H1 (cell line): ENCODE data around the gene RPL14. TPM values are rescaled to one million over a fixed set of nuclear protein-coding genes. Genes with fewer than 3 reads are reported as not detected.
A peak's percentile ranks its signal among the peaks of the same experiment; 100 is the strongest.

Experiments used
- BACH1 ChIP-seq: IDR thresholded peaks from 2 replicates; pipeline ENCODE4 v1.6.1; 2012; ENCODE audit warnings: low read length, improper control_type of control experiment
- BCL11A ChIP-seq, 2 experiments: IDR thresholded peaks; one replicate each; pipeline ENCODE4 v1.6.1; 2011; ENCODE audit warnings: low read depth in 2 of 2, low read length in 2 of 2, mild to moderate bottlenecking in 2 of 2
- CBX5 ChIP-seq: fragments of 300-800, 300-1000 bp; sonication (generic); IDR thresholded peaks from 2 replicates; pipeline ENCODE4 v1.7.1; 2016; ENCODE audit warnings: antibody characterized with exemption, low read length, low read depth
- CHD1 ChIP-seq: IDR thresholded peaks from 2 replicates; pipeline ENCODE4 v1.6.1; 2012; ENCODE audit warnings: low read depth, low read length, improper control_type of control experiment
- EZH2 ChIP-seq: fragments of 200-600 bp; sonication (generic); IDR thresholded peaks from 2 replicates; pipeline ENCODE4 v1.7.1; 2012; ENCODE audit warnings: low read depth, mild to moderate bottlenecking, moderate library complexity, low read length, inconsistent platforms; ENCODE audit not compliant: severe bottlenecking
- GABPA ChIP-seq: IDR thresholded peaks from 2 replicates; pipeline ENCODE4 v1.6.1; 2011; ENCODE audit warnings: mild to moderate bottlenecking, low read length, moderate library complexity, borderline replicate concordance; ENCODE audit not compliant: insufficient read depth
- HDAC2 ChIP-seq, 2 experiments: fragments of 300-600 bp in 1 of 2; sonication (generic) in 1 of 2; IDR thresholded peaks; 2 replicates each; pipeline ENCODE4 v1.6.1; 2011 to 2012; ENCODE audit warnings: low read depth in 2 of 2, low read length in 2 of 2, mild to moderate bottlenecking in 2 of 2, moderate library complexity in 2 of 2, borderline replicate concordance in 1 of 2, inconsistent platforms in 1 of 2
- JUN ChIP-seq: IDR thresholded peaks from 2 replicates; pipeline ENCODE4 v1.6.1; 2011; ENCODE audit warnings: low read depth, mild to moderate bottlenecking, improper control_type of control experiment, low read length
- JUND ChIP-seq: IDR thresholded peaks from 2 replicates; pipeline ENCODE4 v1.6.1; 2011; ENCODE audit warnings: mild to moderate bottlenecking, improper control_type of control experiment, low read length
- KDM4A ChIP-seq: IDR thresholded peaks from one replicate; pipeline ENCODE4 v1.7.1; 2012; ENCODE audit warnings: low read depth, mild to moderate bottlenecking, moderate library complexity, low read length, inconsistent platforms; ENCODE audit not compliant: severe bottlenecking
- KDM5A ChIP-seq: fragments of 200-600 bp; IDR thresholded peaks from 2 replicates; pipeline ENCODE4 v1.7.1; 2012; ENCODE audit warnings: mild to moderate bottlenecking, low read length, inconsistent platforms, mixed read lengths
- MAX ChIP-seq: IDR thresholded peaks from 2 replicates; pipeline ENCODE4 v1.6.1; 2012; ENCODE audit warnings: inconsistent platforms
- NANOG ChIP-seq: IDR thresholded peaks from 2 replicates; pipeline ENCODE4 v1.6.1; 2011; ENCODE audit warnings: low read length, low read depth, mild to moderate bottlenecking, inconsistent platforms; ENCODE audit not compliant: insufficient read depth, poor library complexity, severe bottlenecking
- RBBP5 ChIP-seq: IDR thresholded peaks from 2 replicates; pipeline ENCODE4 v1.7.1; 2012; ENCODE audit warnings: low read depth, mild to moderate bottlenecking, inconsistent platforms, low read length, moderate library complexity, borderline replicate concordance
- RNF2 ChIP-seq: fragments of 200-900, 300-1000 bp; sonication (generic); IDR thresholded peaks from 2 replicates; pipeline ENCODE4 v1.7.1; 2016; ENCODE audit warnings: borderline replicate concordance, low read depth, mild to moderate bottlenecking, antibody characterized with exemption, low read length; ENCODE audit not compliant: poor library complexity, severe bottlenecking; ENCODE audit errors: missing control alignments
- SP4 ChIP-seq: IDR thresholded peaks from 2 replicates; pipeline ENCODE4 v1.6.1; 2012; ENCODE audit warnings: low read length, inconsistent platforms
- SRF ChIP-seq: IDR thresholded peaks from 2 replicates; pipeline ENCODE4 v1.6.1; 2011; ENCODE audit warnings: mild to moderate bottlenecking, low read depth, low read length, moderate library complexity
- TEAD4 ChIP-seq: IDR thresholded peaks from 2 replicates; pipeline ENCODE4 v1.6.1; 2012; ENCODE audit warnings: low read depth, low read length, inconsistent platforms, mixed read lengths
- USF2 ChIP-seq: IDR thresholded peaks from 2 replicates; pipeline ENCODE4 v1.6.1; 2011; ENCODE audit warnings: low read length, improper control_type of control experiment
- ZNF274 ChIP-seq: IDR thresholded peaks from 2 replicates; pipeline ENCODE4 v1.7.0; 2012; ENCODE audit warnings: low read length, borderline replicate concordance; ENCODE audit errors: extremely low read depth
- polyA plus RNA-seq, 7 experiments: library from polyadenylated mRNA; depleted of rRNA in 3 of 7; stranded (reverse) in 5 of 7; unstranded in 2 of 7; fragments of >200 nt in 5 of 7; fragments of 200-250 nt in 2 of 7; gene quantifications; 1 replicate in 5 of 7; 2 replicates in 1 of 7; 4 replicates in 1 of 7; pipeline versions ENCODE4 v1.2.1 to v1.2.3, GENCODE V29; 2011 to 2013; ENCODE audit warnings: missing spikeins in 2 of 7, mixed read lengths in 2 of 7
- total RNA-seq: library from RNA; stranded (reverse); fragmentation: NEBNext Ultra II Directional; extraction: Animal tissue kit (Norgen Biotek cat#: 25700); gene quantifications from 2 replicates; pipeline ENCODE4 v1.2.1, GENCODE V29; 2021

Gene RPL14
- total and polyA plus RNA-seq, 2 of the 8 experiments (the other 6 are each of a cell fraction or from before 2014, with no cell fraction given), result 1,192 to 2,341 TPM

- TF ChIP-seq KDM5A (peak; percentile 56; the same call in 1 of the 2 replicates), USF2 (no peak), MAX (peak; percentile 56), HDAC2 (IDR thresholded peaks at IDR 0.05; ENCODE audit: borderline replicate concordance in 1 of 2, low read depth in 2 of 2, low read length in 2 of 2) (no peak), NANOG (no peak), CHD1 (no peak), BACH1 (no peak), RBBP5 (peak; percentile 86; the same call in 1 of the 2 replicates), BCL11A (IDR thresholded peaks at IDR 0.05; ENCODE audit: low read depth in 2 of 2, low read length in 2 of 2) (no peak), JUN (peak; percentile 74; the same call in 1 of the 2 replicates), KDM4A (peak; percentile 43), CBX5 (no peak), SP4 (no peak), RNF2 (no peak), TEAD4 (no peak), GABPA (no peak), ZNF274 (no peak), SRF (no peak), JUND (peak; percentile 91), EZH2 (no peak)
Observed at GRCh38 chr3:40452876-40453730, 4.0 kb upstream of the RPL14 start (continued).
